Coronary artery (tissue), 2 donors: Measurements from ENCODE around the gene SMNDC1.
A peak's percentile ranks its signal among the peaks of the same experiment; 100 is the strongest.

Experiments
- DNase-seq: peaks from one replicate; pipeline ENCODE4 v3.0.0-alpha.2; 2017; ENCODE audit warnings: low spot score
- H3K27ac ChIP-seq, 2 donors: fragments of 200-600 bp; sonication (generic); one replicate each; pipeline ENCODE4 v1.5.1; 2016 to 2019
- H3K4me3 ChIP-seq: fragments of 200-600 bp; sonication (generic); 2 replicates; pipeline ENCODE4 v1.5.1; 2016; ENCODE audit warnings: mild to moderate bottlenecking, moderate library complexity
- CTCF ChIP-seq: fragments of 200-600 bp; sonication (generic); IDR thresholded peaks from one replicate; pipeline ENCODE4 v1.5.1; 2019; ENCODE audit warnings: antibody characterized with exemption

The SMNDC1 gene

GRCh38 chr10:110286841-110287240, 17.9 kb downstream of the SMNDC1 start:
- no peak for DNase-seq
- Histone ChIP-seq H3K27ac (no peak overlapping the region), H3K4me3 (no peak overlapping the region)
- no peak for TF ChIP-seq CTCF

GRCh38 chr10:110285501-110285900, 19.2 kb downstream of the SMNDC1 start:
- no peak overlapping the region for H3K4me3 ChIP-seq
- no peak for DNase-seq
- no peak overlapping the region for H3K27ac ChIP-seq
- TF ChIP-seq CTCF, result no peak

GRCh38 chr10:110284262-110284661, 20.5 kb downstream of the SMNDC1 start:
- TF ChIP-seq CTCF, result no peak
- no peak overlapping the region for H3K4me3 ChIP-seq
- no peak for DNase-seq
- no peak overlapping the region for H3K27ac ChIP-seq

GRCh38 chr10:110279407-110279986, 25.2 kb downstream of the SMNDC1 start:
- no peak for DNase-seq
- Histone ChIP-seq H3K4me3 (peak overlapping the region; percentile 17), H3K27ac (no peak overlapping the region)
- TF ChIP-seq CTCF, result peak; percentile 59

GRCh38 chr10:110278562-110279406, 25.9 kb downstream of the SMNDC1 start:
- peak overlapping the region; percentile 17 for H3K4me3 ChIP-seq
- no peak for DNase-seq
- H3K27ac ChIP-seq, result no peak overlapping the region

GRCh38 chr10:110277591-110277990, 27.1 kb downstream of the SMNDC1 start:
- no peak for DNase-seq
- no peak overlapping the region for H3K4me3 ChIP-seq
- no peak for TF ChIP-seq CTCF
- no peak overlapping the region for H3K27ac ChIP-seq

More at GRCh38 chr10:110278562-110279406, 25.9 kb downstream of the SMNDC1 start:
- TF ChIP-seq CTCF, result no peak

GRCh38 chr10:110276603-110277002, 28.1 kb downstream of the SMNDC1 start:
- Histone ChIP-seq H3K27ac (no peak overlapping the region), H3K4me3 (no peak overlapping the region)
- TF ChIP-seq CTCF, result no peak
- DNase-seq, result no peak
